DMS114 treated with DMSO at 0.1 percent for 48 hours (cell line): Measurements from ENCODE around the gene ICA1L.
"Not testable (repeated sequence)": the region's sequence is repeated elsewhere in the genome, so short reads cannot be mapped to it uniquely, and the experiment has no call there.

Experiments used
- DNase-seq: peaks from one replicate; lab custom pipeline; 2025; ENCODE audit not compliant: unreplicated experiment; lab: John Stamatoyannopoulos, UW

ICA1L gene

DNA sequence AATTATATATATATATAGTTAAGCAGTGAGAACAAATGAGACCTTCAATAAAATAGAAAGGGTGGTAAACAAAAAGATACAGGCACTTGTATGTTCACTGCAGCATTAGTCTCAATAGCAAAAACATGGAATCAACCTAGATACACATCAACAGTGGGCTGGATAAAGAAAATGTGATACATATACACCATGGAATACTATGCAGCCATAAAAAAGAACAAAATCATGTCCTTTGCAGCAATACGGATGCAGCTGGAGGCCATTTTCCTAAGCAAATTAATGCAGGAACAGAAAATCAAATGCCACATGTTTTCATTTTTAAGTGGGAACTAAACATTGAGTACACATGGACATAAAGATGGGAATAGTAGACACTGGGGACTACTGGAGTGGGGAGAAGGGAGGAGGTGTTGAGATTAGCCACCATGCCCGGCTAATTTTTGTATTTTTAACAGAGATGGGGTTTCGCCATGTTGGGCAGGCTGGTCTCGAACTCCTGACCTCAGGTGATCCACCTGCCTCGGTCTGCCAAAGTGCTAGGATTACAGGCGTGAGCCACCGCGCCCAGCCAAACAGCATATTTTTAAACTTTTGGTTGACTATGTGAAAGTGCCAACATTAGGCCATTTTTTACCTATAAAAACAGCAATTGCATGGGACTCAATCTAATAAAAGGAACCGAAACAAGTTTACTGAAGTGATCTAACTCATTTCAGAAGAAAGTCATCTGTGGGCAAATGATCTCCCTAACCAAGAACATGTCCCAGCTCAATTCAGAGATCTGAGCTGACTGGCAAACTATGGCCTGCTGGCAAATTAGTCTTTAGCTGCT, 23.7 kb downstream of the ICA1L start:
- no peak for DNase-seq

DNA sequence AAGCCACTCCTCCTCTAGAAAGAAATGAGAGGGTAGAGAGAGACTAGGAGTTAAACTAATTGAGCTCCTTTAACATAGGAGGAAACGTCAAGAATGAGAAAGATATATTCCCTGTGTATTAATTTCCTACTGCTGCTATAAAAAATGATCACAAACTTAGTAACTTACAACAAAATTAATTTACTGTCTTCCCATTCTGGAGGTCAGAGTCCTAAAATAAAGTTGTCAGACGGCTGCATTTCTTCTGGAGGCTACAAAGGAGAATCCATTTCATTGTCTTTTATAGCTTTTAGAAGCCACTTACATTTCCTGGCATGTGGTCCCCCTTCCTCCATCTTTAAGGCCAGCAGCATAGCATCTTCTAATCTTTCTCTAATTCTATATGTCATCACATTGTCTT, 26.9 kb downstream of the ICA1L start:
- no peak for DNase-seq

DNA sequence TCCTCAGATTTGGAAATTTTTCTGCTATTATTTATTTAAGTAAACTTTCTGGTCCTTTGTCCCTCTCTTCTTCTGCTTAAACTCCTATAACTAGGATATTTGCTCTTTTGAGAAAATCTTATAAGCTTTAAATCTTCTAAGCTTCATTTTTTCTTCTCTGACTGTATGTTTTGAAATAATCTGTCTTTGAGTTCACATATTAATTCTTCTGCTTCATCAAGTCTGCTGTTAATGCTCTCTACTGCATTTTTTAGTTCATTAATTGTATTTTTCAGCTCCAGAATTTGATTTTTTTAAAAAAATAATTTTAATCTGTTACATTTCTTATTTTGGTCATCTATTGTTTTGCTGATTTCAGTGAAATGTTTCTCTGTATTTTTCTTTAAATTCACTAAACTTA, 28.9 kb downstream of the ICA1L start:
- no peak for DNase-seq

DNA sequence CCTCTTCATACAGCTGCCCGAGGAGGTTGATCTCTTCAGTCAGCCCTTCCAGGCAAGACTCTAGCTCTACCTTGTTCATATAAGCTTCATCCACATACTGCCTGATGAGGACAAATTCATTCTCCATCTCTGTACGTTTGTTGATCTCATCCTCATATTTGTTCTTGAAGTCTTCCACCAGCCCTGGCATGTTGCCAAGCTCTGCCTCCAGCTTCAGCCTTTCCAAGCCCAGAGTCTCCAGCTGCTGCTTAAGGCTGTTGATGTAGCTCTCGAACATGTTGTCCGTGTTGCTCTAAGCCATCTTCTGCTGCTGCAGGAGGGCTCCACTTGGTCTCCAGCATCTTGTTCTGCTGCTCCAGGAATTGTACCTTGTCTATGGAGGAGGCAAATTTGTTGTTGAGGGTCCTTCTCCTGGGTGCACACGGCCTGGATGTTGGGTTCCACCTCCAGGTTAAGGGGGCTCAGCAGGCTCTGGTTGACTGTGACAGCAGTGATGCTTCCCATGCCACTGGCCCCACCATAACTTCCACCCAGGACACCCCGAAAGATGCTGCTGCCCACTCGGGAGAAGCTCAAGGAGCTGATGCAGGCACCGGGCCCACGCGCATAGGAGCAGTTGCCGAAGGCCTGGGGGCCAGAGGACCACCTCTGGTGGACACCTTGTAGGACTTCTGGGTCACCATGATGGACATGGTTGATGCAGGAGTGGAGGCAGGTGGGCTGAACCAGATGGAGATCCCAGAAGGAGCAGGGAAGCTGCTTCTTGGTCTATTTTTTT, 30.3 kb downstream of the ICA1L start:
- no peak for DNase-seq

DNA sequence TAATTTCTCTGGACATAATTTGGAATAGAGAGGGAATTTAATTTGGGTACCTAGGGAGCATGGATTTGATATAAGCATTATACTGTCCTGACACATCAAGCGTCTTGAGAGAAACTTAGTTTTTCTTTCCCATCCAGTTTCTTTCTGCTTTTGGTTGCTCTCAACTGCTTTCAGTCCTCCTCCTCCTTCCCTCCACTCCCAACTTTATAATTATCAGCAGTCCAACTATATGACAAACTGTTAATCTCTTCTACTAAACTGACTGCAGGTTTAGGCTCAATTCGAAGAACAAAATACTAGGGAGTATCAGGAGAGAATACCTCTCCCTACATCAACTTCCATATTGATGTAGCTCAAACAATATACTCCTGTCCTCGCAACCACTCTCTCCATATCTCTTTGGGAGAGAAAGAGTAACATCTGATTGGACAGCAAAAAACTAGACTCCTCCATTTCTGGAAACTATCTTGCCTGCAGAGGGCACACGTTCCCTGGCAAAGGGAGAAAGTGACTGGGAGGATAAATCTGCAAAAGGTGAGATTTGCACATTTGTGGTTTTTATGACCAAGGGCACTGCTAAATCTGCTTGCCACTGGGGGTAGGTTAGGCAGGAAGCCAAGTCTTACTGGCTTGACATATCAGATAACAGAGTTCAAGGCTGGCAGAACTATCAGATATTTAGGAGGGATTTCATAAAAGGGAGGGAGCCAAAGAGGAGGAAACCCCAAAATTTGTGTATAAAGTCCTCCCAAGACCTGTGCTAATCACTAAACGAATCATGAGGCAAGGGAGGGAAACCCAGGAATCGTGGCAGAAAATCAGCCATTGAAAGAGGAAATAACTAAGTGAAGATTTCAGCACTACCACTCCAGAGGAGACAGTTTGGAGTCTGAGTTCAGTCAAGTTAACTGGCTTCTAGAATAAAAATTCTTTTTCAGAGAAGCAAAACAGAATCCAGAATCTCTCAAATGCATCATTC, 40.0 kb downstream of the ICA1L start:
- DNase-seq: peak; percentile 71

DNA sequence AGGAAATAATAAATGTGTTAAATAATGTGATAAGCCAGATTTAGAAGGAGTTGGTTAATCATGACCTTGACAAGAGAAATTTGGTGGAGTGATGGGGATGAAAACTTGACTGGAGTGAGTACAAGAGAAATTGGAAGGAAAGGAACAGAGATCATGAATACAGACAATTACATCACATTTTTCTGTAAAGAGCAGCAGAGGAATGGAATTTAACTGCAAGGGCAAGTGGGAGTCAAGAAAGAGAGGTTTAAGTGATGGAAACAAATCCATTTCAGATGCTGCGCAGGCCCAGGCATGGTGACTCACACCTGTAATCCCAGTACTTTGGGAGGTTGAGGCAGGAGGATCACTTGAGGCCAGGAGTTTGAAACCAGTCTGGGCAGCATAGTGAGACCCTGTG, 46.7 kb downstream of the ICA1L start:
- no peak for DNase-seq

DNA sequence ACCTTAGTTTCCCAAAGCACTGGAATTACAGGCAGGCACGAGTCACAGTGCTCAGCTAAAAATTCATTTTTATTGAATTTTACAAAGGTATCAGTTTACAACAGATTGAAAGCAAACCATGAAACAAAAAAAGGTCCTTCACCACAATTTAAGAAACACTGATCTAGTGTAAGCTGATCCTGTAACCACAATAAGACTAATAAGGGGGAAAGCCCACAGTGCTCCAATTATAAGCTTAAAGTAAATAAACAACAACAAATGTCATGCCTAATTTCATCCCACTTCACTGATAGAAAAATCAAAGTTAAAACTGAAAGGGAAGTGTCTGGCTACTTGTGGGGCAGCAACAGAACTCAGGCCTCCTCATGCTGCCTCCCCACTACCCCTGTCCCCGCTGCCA, 49.2 kb downstream of the ICA1L start:
- DNase-seq: no peak

DNA sequence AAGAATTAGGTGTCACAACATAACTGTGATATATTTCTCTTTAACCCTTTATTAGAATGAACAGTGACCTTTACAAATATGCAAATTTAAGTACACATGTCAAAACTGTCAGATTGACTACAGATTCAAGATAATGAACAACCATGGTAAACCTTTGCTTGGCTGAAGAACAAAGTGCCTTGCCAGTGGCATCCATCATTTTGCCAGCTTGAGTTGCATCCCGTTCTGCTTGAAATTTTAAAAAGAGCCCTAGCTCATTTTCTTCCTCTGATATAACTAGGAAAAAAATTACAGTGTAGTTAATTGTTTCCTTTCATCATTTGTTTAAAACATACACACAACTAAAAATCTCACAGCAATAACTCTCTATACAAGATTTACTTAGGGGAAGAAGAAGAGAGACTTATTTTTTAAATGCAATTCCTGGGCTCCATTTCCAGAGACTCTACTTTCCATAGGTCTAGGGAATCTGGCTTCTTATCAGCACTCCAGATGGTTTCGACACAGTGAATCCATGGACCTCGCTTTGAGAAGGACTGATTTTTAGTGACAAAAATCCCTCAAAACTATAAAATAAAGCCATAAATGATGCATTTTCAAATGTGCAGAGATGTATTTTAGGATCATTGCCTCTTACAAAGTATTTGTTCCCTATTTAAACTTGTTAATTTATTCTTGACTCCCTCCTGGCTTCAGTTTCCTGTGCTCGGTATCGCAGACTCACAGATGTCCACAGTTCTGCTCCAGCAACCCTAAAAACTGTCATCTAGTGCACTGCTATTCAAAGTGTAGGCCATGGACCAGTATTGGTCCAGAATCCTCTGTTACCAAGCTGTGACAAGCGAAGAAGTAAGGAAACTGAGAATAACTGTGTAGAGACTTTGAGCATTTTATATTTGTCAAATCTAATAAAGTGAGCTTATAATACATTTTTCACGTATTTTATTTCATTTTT, 50.1 kb downstream of the ICA1L start:
- DNase-seq: no peak

DNA sequence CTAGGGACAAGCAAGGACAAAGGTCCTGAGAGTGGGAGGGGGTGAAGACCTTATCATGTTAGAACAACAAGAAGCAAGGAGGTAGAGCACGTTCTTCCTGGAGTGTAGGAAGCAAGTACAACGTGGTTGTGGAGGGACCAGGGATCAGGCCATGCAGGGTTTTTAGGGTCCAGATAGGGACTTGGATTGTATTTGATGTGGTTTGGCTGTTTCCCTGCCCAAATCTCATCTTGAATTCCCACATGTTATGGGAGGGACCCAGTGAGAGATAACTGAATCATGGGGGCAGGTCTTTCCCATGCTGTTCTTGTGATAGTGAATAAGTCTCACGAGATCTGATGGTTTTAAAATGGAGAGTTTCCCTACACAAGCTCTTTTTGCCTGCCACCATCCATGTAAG, 53.2 kb downstream of the ICA1L start:
- DNase-seq: no peak

DNA sequence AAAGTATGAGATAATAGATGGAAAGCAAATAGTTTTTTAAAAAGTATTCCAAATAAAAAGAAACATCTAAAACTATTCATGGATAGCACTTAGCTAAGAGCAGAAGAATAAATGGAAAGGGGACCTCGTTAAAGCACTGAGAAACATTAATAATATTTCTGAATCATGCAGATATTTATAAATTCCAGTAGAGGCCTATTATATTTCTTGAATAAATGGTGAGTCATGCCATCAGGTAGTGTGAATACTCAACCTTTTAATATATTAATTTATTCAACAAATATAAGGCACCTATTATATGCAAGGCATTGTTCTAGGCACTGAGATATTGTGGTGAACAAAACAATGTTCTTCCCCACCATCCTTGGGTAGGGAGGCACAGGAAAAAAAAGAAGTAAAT, 53.8 kb downstream of the ICA1L start:
- DNase-seq: no peak

DNA sequence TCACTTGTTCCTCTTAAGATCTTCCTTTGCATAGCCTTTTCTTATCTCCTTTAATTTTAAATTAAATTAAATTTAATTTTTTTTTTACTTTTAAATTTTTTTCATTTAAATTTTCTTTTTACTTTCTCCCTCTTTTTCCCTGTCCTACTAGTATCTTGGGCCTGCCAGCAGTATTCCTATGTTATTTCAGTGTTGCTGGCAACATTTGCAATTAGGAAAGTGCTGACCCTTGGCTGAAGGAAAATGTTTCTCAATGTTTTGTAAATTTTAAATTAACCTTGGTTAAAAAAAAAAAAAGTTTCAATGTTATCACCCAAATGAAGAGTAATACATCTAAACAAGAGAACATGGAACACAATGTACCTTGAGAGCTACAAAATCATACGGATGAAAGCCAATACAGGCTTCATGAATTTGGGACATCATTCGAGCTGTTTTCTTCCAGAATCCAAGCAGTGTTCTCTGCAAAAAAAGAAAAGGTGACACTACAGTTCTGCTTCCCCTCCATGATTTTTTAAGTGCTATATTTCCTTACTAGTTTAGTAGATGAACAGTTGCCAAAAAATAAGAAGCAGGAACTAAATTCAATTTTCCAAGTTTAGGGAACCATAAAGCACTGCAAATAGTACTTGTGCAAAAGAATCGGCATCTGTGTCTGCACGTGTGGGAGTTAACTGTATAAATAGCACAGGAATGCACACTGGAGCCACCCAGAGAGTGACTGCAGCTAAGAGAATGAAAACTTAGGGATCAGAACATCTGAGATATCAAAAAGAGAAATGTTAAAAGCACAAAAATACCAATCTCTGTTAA, 55.8 kb downstream of the ICA1L start:
- no peak for DNase-seq

DNA sequence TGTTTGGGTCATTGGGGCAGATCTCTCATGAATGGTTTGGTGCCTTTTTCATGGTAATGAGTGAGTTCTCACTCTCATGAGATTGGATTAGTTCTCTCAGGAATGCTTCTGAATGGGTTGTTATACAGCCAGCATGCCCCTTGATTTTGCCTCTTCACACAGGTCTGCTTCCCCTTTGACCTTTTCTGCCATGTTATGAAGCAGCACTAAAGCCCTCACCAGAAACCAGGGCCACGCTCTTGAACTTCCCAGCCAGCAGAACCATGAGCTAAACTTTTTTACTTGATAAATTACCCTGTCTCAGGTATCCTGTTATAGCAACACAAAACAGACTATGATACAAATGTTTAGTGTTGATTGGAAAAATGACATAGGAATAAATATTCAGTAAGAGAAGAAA, 57.3 kb downstream of the ICA1L start:
- no peak for DNase-seq

DNA sequence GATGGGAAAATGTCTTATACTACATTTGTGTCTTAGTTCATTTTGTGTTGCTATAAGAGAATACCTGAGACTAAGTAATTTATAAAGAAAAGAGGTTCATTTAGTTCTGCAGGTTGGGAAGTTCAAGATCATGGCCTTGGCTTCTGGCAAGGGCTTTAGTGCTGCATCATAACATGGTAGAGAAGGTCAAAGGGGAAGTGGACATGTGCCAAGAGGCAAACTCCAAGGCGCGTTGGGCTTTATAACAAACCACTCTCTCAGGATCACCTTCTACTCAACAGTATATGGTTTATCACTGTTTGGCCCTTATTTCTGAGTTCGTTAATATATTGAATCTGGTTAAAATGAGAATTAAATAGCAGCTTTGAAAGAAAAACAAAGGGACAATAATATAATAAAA, 58.2 kb downstream of the ICA1L start:
- DNase-seq: no peak

DNA sequence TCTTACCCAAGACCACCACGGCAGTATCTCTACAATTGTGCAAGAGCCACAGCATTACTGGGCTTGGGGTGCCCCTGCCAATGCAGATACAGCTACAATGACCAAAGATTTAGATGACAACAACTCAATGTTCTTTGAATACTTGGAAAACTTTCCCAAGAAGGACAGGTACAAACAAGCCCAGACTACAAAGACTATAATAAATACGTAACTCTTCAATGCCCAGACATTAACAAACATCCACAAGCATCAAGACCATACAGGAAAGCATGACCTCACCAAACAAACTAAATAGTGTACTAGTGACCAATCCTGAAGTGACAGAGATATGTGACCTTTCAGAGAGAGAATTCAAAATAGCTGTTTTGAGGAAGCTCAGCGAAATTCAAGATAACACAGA, 62.8 kb downstream of the ICA1L start:
- no peak for DNase-seq

DNA sequence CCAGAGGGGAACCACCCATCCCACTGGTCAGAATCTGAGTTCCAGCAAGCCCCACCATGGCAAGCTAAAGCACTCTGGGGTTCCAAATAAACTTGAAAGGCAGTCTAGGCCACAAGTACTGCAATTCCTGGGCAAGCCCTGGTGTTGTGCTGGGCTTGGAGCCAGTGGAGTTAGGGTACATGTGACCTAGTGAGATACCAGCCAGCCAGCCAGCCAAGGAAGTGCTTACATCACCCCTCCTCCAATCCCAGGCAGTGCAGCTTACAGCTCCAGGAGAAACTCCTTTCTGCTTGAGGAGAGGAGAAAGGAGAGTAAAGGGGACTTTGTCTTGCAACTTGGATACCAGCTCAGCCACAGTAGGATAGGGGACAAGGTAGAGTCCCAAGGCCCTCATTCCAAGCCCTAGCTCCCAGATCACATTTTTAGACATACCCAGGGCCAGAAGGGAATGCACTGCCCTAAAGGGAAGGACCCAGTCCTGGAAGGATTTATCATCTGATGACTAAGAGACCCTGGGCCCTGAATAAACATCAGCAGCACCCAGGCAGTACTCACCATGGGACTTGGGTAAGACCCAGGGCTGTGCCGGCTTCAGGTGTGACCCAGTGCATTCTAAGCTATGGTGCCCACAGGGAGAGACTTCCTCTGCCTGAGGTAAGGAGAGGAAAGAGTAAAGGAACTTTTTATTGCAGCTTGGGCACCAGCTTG, 64.0 kb downstream of the ICA1L start:
- DNase-seq: not testable (repeated sequence)

DNA sequence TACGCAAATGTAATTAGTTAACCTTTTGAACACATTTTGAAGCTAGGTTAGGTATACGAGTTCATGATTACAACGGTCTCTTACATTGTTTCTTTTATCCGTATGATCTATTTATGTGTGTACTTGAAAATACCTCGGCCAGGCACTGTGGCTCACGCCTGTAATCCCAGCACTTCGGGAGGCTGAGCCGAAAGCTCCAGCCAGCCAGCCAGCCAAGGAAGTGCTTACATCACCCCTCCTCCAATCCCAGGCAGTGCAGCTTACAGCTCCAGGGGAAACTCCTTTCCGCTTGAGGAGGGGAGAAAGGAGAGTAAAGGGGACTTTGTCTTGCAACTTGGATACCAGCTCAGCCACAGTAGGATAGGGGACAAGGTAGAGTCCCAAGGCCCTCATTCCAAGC, 65.7 kb downstream of the ICA1L start:
- not testable (repeated sequence) for DNase-seq

DNA sequence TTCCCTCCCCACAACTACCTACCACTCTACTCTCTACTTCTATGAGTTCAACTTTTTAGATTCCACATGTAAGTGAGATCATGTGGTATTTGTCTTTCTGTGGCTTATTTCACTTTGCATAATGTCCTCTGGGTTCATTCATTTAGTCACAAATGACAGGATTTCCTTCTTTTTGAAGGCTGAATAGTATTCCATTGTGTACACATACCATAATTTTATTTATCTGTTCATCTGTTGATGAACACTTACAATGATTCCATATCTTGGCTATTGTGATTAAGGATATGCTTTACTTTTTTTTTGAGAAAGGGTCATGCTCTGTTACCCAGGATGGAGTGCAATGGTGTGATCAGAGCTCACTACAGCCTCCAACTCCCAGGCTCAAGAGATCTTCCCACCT, 73.6 kb downstream of the ICA1L start:
- DNase-seq: no peak

DNA sequence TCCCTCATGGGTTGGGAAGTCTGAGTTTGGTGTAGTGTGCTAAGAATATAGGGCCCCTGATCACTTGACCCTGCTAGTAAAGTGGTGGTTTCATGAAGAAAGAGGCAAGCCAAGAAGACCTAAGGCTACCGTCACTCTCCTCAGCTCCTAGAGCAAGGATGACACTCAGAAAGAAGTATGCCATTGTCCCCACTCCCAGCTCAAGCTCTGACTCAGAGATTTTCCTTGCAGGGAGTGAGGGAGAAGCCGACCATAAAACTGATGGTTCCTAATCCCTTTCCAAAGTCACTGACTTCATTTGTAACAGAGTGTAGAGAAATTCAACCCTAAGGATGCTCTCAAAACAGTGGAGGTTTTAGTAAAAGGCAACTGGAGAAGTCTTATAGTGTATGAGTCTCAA, 80.9 kb downstream of the ICA1L start:
- no peak for DNase-seq

DNA sequence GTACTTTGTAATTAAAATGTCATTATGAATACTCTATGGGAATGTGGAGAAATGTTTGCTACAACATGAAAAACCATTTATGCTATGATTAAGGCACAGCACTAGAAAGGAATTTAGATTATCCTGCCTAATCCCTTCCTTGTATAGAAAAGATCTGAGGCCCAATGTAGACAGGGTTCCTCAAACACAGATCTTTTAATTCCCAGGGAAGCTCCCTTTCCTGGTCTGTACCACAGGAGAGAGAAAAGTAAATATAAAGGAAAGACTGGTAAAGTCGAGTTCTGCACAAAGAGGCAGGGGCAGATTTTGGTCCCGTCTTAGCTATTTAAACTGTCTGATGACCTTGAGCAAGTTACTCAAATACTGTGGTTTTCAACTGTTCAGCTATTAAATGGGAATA, 84.7 kb downstream of the ICA1L start:
- no peak for DNase-seq
